NCI-H345 (cell line): Measurements from ENCODE around the gene NTF3.

Experiments used
- DNase-seq: peaks from one replicate; lab custom pipeline; 2025; lab: John Stamatoyannopoulos, UW

Gene NTF3

DNA sequence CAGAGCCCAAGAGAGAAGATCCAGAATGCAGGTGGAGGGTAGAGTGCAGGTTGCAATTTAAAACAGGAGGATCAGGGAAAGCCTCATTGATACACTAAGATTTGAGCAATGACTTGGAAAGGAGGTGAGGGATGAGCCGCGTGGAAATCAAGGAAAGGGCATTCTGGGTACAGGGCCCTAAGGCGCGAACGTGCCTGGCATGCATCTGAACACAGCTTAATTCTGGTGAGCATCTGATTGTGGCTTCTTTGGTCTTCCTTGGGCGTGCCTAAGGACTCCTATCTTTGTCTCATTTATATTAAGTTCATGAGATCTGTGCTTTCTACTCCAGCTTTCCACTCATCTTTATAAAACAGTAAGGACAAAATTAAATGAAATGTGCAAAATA, 79.3 kb downstream of the NTF3 start:
- no peak for DNase-seq

DNA sequence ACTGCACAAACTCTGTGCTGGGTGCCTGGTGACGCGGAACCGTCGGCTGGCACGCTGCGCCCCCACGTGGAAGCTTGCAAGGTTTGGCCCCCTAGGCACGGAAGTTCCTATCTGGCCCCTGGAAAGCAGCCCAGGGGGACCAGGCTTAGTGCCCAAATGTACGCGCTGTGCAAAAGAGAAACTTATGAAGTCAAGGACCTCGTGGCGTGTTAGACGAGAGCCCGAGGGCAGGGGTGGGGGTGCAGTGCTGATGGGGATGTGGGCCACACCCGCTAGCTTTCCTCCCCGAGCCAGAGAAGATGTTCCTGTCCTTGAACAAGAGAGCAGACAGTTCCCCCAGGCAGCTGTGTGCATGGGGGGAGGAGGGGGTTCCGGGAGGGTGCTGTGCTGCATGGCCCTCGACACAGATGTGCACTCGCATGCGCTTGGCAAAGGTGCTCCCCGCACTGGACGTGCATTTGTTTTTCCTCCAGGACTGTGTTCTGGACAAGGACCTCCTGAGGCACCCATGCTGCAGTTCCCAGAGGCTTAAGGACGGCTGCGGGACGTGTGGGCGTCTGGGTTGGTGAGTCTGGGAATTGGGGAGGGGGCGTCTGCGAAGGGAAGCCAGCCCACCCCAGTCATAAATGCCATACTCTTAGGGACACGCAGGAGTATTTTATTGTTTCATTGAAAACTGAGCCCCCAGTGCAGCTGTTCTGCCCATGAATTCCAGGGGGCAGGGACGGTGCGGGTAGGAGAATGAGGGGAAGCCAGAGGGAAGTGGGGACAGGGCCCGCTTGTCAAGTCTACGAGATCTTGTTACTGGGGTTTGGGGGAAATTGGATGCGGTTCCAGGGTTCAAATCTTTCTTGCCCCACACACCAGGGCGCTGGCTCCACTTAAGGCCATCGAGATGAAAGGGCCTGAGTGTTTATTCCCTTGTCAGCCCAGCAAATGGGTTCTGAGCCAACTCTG, 80.0 kb downstream of the NTF3 start:
- DNase-seq, result no peak

DNA sequence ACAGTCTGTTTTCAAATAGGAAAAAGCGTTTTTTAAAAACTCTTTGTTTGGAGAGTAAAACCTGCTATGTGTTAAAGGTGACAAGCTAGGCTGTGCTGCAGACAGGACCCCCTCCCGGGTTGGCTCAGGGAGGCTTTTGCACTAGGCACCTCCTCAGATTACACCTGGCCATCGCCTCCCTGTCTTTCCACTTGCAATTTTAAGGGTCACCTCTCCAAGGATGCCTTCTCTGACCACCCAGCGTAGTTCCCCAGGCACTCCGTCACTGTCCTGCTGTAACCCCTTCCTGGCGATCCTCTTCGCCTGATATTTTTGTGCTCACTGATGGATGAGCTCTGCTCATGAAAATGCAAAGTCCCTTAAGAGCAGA, 80.7 kb downstream of the NTF3 start:
- DNase-seq, result no peak

GRCh38 chr12:5513406-5513805, 81.5 kb downstream of the NTF3 start:
- DNase-seq, result no peak

DNA sequence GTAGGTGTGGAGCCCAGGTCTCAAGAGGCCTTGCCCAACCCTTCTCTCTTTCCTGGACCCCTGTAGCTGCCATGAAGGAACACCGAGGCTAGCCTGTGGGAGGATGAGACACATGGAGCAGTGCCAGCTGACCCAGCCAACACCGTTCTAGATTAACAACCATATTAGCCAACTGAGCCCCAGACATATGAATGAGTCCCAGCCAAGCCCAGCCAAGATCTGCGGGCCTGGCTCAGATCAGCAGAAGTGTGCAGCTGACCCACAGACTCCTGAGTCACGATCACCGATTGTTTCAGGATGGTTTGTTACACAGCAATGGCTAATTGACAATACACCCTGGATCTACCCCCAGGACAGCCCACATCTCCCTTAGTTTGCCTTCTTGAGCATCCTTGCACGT, 82.1 kb downstream of the NTF3 start:
- no peak for DNase-seq

- DNase-seq, result no peak
Observed at GRCh38 chr12:5514545-5514944, 82.6 kb downstream of the NTF3 start.

DNA sequence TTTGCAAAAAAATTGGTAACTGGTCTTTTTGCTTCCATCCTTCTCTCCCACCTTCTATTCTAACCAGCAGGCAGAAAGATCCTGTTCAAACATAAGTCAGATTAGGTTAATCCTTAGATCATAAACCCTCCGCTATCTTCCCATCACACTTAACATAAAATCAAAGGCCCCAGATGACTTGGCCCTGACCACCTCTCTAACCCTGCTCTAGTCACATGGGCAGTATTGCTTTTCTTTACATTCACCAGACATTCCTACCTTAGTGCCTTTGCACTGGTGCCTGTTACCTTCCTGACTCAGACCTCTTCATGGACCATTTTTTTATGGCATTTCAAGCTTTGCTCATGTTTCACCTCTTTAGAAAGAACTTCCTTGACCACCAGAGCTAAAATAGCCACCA, 83.5 kb downstream of the NTF3 start:
- DNase-seq, result no peak

- no peak for DNase-seq
Observed at GRCh38 chr12:5516371-5517241, 84.7 kb downstream of the NTF3 start.

DNA sequence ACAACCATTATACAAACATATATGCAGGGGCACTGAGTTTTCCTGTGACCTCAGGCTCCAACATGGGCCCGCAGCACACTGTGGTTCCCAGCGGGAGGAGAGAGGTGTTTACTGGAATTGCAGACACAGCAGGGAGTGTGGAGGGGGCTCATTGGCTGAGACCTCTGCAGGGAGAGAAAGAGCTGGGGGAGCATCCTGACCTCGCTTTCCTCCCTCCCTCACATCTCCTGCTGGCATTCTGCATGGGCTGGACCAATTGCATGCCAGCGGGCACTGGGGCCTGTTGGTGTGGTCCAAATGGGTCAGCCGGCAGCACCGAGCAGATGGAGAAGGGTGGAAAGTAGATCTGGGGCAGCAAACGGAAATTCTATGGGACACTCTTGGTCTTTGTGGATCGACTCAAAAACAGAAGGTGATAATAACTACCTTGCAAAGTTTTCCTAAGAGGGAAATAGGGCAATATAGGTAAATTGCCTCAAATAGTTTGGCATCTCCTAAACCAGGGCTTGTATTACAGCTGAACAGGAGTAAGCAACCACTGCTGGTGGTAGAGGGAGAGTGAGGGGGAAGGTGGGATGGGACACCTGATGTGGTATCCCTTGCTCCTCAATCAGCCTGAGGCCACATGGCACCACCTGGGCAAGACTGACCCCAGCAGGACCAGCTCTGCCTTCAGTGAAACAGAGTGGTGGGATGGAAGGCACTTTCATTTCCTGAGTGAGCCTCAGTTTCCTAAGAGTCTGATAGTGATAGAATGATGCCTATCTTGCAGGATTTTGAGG, 86.9 kb downstream of the NTF3 start:
- DNase-seq, result no peak

DNA sequence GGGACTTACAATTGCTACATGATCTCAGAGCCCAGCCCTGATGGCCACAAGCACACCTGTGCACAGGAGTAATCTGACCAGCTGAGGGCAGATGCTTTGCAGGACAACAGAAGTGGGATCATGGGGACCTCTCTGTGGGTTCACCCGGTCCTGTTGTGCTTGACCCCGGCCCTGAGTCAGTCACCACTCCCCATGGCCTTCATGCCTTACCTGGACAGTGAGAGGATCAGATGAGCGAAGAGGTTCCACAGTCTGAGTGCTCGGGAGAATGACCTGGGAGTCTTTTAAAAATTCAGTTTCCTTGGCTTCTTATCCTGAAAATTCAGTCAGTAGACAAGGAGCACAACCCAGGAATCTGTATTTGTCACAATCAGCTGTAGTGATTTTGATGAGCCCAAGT, 88.1 kb downstream of the NTF3 start:
- no peak for DNase-seq

DNA sequence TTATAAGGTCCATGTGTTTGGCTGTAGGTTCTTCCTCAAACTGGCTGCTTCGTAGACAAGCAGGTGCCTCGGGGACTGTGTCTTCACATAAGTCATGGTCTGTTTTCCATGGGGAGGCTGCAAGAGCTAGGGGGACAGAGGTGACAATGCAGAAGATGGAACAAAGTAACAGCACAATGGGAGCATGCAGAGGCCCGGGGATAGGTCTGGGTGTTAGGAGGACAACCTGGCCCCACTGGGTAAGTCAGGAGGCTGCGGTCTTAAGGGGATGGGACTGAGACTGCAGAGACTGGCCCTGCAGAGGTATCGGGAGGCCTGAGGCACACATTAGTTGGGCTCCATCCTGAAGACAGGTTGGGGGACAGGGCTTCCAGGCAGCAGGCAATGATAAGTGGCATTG, 88.9 kb downstream of the NTF3 start:
- DNase-seq, result no peak

DNA sequence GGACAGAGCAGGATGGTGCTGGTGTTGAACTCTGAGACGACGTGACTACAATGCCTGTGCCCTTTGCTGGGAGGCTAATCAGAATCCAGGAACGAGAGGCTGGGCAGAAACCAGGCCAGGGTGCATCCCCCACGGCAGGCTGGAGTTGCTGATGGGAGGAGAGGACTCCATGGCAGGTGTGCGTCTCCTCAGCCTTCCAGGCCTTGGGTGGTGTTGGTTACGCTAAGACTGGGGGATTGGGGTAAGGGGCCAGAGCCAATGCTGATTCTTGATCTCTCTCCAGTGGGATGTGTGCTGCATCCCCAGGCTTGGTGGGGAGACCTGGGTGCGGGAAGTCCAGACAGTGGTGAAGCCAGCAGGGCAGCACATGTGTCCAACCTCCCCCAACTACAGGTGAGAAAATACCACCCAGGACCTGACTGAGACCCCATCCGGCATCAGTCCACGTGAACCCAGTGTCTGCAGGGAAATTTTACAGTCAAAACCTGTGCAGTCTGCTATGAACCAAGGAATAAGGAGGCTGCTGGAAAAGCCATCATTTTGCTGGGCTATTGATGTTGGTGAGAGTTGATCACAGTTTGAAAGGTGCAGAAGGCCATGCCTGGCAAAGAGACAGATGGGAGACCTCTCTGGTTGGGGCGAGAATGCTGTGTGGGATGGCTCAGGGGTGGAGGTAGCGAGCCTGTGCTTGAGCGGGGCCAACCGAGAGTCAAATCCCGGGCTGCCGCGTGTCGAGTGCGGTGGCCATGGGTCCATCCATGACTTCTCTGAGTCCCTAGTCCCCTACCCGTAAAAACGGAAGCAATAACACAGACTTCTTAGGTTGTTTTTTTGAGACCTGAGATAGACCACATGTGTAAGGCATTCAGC, 89.8 kb downstream of the NTF3 start:
- no peak for DNase-seq

GRCh38 chr12:5522432-5523335, 90.8 kb downstream of the NTF3 start:
- peak; percentile 53 for DNase-seq

GRCh38 chr12:5523396-5524115, 91.6 kb downstream of the NTF3 start:
- DNase-seq, result no peak

GRCh38 chr12:5524116-5524768, 92.3 kb downstream of the NTF3 start:
- no peak for DNase-seq

- DNase-seq, result no peak
Observed at GRCh38 chr12:5524769-5525436, 93.0 kb downstream of the NTF3 start.

- DNase-seq, result no peak
Observed at GRCh38 chr12:5525783-5526367, 94.0 kb downstream of the NTF3 start.

DNA sequence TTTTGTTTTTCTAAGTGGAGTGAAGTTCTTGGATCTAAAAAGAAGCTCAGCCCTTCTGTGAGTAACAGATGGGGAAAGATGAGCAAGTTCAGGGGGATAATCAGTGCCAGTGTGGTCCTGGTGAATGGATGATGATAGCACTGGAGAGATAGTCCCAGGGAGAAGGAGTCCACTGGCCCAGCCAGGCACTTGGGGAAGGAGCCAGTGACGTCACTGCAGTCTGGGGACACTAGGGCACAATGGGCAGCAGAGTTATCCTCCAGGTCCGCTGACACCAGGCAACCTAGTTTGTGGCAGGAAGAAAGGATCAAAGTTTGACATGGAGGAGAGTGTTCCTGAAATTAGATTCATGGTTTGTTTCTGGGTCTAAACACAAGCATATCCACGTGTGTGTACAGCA, 101.5 kb downstream of the NTF3 start:
- DNase-seq, result no peak
